Effector CD8-positive, alpha-beta T cell (primary cell): ENCODE data around the gene DNAH2.

ENCODE experiments used
- DNase-seq: peaks from one replicate; lab custom pipeline; 2025; lab: John Stamatoyannopoulos, UW

DNAH2 gene

DNA sequence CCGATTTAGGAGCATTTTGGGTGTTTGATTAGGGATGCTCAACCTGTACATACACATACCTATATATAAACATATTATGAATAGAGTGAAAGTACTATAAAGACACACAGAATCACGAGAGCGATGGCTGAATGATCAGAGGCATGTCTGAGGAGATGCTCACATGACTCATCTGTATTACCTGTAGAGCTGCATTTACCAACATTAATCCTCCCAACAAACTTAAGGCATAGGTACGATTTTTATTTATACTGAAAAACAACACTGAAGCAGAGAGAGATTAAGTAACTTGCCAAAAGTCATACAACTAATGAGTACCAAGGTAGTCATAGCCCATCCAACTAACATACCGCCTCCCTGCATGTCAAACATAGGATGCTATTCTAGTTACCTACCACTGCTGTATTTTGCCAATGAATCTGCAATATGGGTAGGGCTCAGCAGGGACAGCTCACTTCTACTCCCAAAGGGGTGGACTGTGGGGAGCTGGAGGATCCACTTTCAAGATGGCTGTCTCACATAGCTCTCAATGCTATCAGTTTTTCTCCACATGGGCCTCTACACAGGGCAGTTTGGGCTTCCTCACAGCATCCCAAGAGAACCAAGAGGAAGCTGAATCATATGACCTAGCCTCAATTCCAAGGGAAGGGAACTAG is 147.6 kb downstream of the DNAH2 start:
- DNase-seq: no peak

- DNase-seq: no peak
Measured at GRCh38 chr17:7867881-7868329, 150.4 kb downstream of the DNAH2 start.

DNA sequence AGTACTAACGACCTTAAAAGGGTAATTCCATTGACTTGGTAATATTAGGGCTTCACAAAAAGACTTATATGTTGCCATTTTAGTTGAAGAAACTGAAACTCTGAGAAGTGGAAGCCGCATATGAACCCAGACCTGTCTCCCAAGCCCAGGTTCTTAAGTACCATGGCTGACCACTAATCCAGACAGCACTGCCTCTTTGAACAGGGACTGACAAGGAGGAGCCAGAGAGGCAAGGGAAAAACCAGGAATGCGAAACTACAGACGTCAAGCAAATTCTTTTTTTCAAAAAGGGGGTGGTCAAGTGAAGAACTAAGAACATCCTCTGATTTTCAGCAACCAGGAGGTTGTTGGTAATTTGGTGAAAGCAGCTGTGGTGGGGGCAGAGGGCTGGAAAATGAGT is 155.5 kb downstream of the DNAH2 start:
- no peak for DNase-seq

GRCh38 chr17:7875804-7876370 is 158.3 kb downstream of the DNAH2 start:
- no peak for DNase-seq

DNA sequence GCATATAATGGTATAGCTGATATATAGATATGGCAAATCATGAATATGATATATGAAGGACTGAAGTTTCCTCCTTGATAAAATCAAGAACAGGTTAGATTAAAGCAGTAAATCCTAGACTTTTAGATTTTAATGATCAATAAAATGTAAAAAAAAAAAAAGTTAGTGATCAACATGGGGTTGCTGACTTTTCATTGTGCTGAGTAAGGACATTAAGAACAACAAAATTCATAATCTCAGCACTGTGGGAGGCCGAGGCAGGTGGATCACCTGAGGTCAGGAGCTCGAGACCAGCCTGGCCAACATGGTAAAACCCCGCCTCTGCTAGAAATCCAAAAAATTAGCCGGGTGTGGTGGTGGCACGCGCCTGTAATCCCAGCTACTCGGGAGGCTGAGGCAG is 160.7 kb downstream of the DNAH2 start:
- DNase-seq: no peak

DNA sequence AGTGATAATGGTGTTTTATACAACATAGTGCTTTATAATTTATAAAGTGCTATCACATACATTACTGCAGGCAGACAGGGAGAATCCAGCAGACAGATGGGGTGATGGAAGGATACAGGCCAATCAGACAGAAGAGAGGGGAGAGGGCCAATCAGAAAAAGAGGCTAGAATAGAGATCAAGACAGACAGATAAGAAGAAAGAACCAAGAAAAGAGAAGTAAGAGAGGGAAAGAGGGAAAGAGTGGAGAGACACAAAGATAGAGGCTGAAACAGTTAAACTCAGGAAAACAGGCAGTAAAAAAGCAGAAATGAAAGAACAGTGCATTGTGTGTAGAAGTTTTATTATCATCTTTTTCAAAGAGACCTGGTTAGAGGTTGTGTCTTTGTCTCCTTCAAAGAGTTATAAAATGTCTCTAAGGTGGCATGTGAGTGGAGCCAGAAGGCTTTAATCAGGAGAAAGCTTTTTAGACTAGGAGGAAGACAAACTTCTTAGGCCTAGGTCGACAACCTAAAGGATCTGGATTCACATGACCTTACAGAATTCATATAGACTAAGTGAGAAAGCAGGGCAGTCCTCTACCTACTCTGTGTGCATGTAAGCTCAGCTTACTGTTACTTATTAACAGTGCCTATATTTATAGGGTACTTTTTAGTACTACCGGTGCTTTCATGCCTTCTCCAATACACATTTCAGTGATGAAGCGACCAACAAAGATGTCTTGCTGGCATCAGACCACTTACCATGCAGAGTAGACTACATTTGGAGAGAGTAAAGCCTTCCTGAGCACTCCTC is 162.7 kb downstream of the DNAH2 start:
- DNase-seq: no peak

DNA sequence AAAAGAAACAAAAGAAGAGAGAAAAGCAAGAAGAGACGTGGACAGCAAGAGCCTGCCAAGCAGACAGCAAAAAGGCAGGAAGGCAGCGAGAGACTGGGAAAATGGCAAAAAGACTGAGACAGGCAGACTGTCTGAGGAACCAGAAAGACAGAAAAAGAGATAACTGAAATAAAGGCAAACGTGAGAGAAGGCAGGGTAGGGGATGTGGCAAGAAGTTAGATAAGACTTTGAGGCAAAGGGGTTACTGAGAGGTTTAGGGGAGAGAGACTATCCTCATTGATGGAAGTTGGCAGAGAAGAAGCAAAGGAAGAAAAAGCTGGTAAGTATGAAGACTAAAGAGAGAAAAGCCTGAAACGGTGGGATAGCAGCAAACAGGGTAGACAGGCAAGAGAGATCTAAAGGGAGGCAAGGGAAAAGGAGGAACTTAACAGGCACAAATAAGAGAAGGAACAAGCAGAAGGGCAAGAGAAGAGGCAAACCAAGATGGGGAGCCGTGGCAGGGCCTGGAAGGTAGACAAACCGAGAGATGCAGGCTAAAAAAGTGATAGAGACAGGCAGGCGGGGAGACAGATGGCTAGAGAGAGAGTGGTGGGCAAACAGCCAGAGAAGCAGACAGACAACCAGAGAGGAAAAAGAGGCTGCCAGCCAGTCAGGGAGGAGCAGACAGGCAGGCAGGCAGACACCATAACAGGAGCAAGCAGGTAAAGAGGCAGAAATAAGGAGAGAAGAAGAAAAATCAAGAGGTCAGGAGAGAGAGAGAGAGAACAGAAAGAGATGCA is 163.9 kb downstream of the DNAH2 start:
- no peak for DNase-seq

DNA sequence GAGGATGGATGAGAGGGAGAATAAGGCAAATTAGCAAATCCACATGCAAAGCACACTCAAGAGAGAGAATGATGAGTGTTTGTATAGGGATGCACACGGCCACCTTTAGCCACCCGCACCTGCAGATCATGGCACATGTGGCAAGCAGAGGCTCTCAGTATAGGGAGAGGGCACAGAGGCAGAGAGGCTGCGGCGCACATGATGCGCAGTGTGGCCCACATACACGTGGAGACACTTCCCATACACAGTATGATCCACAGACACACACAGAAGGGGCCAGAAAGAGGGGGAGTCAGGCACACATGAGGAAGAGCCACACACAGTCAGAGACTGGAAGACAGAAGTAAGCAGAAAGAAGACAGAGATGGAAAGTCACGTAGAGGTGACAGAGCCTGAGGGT is 164.5 kb downstream of the DNAH2 start:
- DNase-seq: no peak

GRCh38 chr17:7882629-7883028 is 165.1 kb downstream of the DNAH2 start:
- DNase-seq: no peak
